ENCODE results near the gene EVI5.

DNA sequence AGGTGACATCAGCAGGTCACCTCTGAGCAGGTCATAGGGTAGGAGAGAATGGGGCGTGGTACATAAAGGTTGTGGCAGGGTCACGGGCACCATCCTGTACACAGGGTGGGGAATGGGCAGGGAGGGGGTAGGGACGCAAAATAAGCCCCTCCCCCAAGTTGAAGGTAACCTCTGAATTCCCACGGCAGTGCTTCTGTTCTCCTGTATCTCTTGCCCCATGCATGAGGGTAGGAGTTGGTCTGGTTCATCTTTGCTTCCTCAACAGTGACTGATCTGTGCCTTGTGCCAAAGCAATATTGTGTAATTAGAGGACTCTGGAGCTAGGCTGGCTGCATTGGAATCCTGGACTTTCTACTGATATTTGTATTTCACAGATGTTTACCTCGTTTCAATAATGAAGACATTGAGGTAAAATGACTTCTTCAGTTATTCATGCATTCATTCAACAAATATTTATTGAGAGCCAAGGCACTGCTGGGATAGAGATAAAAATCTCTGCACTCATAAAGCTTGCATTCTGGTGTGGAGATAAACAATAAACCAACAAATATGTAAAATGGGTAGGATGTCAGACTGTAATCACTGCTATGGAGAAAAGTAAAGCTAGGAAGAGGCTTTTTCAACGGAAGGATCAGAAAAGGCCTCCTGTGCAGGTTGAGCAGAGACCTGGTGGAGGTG, 279.8 kb downstream of the EVI5 start:
- TF ChIP-seq POLR2AphosphoS5 (IDR thresholded peaks at IDR 0.05), result no peak
- TF ChIP-seq, protein P1, sequence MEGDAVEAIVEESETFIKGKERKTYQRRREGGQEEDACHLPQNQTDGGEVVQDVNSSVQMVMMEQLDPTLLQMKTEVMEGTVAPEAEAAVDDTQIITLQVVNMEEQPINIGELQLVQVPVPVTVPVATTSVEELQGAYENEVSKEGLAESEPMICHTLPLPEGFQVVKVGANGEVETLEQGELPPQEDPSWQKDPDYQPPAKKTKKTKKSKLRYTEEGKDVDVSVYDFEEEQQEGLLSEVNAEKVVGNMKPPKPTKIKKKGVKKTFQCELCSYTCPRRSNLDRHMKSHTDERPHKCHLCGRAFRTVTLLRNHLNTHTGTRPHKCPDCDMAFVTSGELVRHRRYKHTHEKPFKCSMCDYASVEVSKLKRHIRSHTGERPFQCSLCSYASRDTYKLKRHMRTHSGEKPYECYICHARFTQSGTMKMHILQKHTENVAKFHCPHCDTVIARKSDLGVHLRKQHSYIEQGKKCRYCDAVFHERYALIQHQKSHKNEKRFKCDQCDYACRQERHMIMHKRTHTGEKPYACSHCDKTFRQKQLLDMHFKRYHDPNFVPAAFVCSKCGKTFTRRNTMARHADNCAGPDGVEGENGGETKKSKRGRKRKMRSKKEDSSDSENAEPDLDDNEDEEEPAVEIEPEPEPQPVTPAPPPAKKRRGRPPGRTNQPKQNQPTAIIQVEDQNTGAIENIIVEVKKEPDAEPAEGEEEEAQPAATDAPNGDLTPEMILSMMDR (IDR thresholded peaks at IDR 0.05), result no peak
- TF ChIP-seq EP300 (IDR thresholded peaks at IDR 0.05), result no peak
- TF ChIP-seq POLR2A (IDR thresholded peaks at IDR 0.05), result no peak
